ENCODE measurements around the gene CTPS1.

CTPS1 gene

DNA sequence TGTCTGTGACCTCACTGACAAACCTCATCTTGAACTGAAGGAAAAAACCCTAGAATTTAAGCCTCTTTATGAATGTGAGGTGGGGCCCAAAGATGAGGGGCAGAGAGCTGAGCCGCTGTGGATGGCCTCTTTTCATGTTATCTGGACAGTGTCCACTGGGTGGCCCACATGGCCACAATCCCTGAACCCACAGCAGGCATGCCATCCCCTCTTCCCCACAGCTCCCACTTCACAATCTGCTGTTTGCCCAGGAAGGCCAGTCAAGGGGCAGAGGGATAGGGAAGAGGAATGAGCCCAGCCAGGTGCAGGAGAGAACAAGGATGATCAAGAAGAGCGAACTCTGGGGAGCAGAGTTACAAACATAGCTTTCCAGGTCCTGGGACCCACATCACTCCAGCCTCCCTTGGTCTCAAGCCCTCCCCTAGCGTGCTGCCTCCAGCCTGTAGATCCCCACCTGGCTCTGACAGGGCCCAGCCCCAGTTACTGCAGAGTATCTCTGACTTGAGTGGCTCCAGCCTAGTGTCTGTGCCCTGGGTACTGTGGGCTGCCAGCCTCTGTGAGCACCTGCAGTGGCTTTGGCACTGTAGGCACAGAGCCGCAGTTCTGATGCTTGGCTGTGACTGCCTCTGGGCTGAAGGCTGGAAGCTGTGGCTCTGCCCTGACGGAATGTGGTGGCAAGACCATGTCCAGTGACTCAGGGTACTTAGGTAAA lies 43.9 kb downstream of the CTPS1 start:
- DNase-seq (ENCODE audit: low spot score): no peak

DNA sequence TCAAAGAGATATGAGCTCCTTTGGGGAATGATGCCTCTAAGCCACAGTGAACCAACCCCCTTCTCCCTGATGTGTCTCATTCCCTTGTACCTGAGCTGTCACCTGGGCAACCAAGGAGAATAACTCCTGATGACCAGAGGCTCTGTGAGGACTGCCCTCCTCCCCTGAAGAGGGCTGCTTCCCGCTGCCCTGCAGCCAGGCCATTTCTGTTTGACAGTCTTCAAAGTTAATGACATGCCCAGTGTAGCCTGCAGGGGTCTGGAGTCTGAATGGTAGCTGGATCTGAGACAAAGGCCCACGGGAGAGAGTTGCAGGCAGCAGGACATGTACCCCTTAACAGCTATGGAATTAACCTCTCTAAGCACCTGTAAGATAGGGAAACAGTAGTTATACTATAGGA lies 45.5 kb downstream of the CTPS1 start:
- no peak for DNase-seq (ENCODE audit: low spot score)

DNA sequence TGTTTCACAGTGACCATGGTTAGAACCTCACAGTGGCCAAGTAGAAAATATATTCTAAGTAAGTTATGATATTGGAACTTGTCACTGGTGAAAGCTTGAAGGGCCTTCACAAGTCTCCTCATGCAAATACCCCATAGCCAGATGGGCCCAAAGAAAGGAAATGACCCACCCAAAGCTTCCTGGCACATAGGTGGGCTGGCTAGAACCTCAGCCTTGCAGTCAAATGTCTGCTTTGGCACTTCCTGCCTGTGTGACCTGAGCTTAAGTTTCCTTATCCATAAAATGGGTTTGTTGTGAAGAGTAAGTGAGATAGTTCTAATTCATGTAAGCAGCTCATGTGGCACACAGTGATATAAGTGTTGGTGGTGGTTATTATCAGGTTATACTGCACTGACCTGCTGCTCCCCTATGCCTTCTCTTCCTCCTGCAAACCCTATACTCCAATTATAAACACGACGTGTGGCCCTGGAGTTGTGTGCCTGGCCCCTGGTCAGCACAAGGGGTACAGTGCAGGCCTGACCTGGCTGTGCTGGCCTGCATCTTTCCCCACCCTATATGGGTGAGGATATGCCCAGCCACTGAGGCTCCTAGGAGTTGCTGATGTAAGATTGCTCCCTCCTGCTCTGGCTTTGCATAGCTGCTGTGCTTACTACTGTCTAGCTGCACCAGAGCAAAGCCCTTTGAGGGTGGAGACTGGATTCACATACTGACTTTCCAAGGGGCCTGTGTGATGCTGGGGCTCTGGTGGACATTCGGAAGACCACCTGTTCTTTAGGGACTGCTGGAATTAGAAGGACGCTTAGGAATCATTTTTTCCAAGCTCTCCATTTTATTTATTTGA lies 46.7 kb downstream of the CTPS1 start:
- DNase-seq (ENCODE audit: low spot score): no peak

DNA sequence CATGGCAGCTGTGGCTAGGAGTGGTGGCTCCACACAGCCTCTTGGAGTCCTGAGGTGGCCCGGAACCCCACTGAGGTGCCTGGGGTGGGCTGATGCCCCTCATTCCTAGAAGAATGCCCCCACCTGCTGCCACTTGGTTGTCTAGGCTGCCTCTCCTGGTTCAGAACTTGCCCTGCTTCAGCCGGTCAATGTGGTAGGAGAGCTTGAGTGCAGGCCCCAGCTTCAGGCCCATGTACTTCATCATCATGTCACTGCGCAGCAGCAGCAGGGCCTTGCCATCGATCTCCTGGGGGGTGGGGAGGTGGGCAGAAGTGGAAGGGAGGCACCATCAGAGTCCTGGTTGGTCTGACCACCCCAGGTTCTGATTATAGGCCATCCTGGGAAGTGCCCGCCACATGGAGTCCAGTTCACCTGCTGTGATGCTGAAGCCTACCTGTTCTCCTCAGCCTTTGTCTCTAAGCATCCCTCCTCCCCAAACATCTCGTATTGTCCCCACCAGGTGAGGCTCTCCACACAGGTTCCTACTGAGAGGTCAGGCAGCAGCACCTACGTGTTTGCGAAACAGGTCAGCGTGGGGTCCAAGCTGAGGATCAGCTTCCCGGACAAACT lies 48.6 kb downstream of the CTPS1 start:
- DNase-seq (ENCODE audit: low spot score): no peak

DNA sequence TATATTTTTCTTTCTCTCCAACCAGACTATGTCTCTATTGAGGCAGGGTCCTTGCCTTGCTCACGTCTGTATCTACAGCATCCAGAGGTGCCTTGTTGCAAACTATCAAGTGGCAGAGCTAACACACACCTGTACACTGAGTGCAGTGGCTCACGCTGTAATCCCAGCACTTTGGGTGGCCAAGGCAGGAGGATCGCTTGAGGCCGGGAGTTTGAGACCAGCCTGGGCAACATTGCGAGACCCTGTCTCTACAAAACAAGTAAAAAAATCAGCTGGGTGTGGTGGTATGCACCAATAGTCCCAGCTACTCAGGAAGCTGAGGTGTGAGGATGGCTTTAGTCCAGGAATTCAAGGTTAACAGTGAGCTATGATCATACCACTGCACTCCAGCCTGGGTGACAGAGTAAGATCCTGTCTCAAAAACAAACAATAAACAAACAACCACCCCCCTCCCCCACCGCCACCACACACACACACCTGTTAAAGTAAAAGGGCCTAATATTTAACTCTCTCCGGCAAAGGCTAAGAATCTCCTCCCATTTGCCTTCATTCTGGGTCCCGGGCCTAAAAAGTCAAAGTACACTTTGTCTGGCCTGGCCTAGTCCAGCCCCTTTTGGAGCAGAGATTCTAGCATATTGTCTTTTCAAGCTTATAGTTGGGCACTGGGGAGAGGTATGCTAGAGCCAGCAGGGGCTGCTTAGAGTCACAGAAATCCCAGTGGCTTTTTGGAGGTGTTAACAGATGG lies 51.5 kb downstream of the CTPS1 start:
- DNase-seq (ENCODE audit: low spot score): no peak

DNA sequence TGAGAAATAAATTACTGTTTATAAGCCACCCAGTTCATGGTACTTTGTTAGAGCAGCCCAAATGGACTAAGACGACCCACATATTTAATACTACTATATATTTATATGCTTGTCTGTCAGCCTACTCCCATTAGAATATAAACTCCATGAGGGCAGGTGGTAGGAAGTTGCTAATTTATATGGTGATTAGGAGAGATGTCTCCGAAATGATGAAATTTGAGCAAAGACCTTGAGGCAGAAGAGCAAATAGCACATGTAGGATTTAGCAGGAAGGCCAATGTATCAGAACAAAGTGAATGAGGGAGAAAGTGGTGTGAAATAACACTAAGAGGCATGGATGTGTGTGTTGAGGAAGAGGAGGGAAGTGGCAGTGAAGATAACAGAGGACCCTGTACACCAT lies 52.7 kb downstream of the CTPS1 start:
- no peak for DNase-seq (ENCODE audit: low spot score)

DNA sequence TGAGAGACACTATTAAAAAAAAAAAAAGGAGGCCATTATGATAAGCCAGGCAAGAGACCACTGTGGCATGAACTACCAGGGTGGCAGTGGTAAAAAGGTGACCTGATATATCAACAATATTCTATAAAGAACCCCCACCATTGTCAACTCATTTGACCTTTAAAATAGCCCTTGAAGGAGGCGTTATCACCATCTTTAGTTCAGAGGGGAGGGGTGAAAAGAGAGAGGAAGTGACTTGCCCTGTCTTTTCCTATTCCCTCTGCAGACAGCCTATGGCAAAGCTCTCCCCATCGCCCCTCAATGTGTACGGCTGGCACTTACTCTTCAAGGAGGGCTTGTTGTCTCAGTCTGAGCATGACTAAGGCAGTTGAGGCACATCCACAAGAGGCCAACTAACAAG lies 53.8 kb downstream of the CTPS1 start:
- DNase-seq (ENCODE audit: low spot score): no peak

DNA sequence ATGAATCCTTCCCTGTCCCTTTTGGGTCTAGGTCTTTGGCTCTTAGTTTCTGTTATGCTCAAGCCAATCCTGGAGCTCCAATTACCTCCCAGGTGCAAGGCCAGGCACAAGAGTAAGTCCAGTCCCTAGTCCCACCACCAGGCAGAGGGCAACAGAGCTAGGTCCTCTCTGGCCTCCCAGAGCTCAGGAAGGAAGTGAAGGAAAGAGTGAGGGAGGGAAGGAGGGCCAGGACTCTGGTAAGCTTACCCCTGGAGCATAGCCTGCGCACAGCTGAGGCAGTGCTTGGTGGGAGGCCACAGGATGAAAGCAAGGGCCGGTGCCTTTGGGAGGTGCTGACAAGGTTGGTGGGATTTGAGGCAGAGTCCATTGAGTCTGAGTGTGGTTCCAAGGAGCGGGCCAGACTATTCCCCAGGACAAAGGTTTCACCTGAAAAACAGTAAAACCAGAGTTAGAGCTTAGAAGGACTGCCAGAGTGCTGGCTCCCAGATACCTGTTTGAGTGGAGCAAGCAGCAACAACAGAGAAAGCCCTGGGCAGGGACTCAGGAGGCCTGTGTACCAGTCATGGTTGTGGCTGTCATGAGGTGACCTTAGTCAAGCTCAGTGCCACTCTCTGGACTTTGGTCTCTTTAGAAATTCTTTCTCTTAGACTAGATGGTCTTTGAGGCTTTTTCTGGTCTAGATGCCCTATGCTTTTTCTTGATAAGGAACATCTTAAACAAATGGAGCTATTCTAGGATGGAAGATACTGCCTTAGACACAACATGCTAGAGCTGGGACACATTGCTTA lies 57.8 kb downstream of the CTPS1 start:
- DNase-seq (ENCODE audit: low spot score): no peak

DNA sequence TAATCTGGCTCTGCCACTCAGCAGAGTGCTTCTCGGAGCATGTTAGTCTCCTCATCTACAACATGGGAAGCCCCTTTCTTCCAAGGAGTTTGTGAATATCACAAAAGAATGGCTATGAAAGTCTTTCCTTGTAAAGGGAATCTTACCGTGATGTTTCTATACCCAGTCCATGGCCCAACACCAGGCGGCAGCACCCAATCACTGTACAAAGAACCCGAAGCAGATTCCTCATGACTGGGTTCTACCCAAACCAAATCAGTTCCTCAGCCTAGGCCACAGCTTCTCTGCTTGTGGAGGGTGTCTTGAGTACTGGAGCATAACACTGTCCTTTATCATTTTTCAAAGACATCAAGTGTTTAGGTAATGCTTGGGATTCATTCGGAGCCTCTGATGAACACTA lies 58.6 kb downstream of the CTPS1 start:
- DNase-seq (ENCODE audit: low spot score): no peak

DNA sequence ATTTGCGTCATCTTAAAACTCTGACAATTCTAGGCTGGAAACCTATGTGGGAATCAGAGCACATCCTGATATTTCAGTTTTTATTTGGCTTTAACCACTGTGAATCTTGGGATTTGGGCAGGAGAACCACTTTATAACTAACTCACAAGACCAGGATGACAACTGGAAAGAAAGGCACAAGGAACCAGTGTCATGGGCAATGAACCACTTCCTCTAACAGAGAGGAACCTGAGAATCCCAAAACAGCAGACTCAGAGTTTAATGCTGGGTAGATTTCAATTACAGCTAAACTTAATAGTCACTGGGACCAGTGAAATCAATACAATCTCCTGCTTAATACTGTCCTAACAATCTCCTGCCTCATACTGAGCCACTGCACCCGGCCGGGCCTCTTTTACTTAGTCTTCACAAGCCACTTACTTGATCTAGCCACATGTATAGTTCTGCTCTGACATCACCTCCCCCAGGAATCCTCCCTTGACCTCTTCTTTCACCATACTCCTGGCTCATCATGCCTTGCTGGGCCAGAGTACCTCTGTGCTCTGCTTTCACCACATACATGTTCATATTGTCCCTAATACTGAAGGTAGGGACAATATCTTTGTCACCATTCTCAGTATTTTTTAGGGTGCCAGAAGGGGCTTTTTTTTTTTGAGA lies 62.2 kb downstream of the CTPS1 start:
- no peak for DNase-seq (ENCODE audit: low spot score)

DNA sequence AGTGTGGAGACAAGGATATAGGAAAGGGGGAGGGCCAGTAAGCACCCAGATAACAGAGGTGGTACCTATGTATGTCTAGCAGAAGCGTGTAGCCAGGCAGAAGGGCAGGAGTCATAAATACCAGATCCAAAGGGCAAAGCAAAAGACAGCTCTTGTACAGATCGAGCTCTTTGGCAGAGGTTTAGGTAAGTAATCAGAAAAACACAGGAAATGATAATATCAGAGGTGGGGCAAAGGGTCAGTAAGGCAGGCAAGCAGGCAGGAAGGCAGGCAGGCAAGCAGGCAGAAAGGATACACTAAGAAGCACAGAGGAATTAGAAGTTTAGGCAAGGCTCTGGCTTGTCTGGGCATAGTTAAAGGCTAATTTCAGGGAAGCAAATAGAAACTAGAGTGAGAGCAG lies 64.7 kb downstream of the CTPS1 start:
- no peak for DNase-seq (ENCODE audit: low spot score)

DNA sequence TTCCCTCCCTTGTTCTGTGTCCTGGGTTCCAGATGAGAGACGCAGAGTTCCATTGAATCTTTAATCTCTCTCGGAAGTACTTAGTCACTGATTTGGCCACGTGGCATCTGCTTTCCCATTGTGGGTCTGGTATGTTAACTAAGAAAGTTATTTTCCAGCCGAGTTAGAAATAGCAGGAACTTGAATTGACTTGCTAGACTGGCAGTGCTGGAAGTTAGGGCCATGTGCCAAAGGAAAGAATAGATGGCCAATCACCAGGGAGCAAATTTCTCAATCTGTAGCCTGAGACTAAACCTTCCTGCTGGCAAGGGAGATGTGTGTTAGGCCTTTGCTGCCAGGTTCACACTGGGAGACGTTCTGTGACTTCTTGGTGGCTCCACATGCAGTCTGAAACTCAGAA lies 66.2 kb downstream of the CTPS1 start:
- DNase-seq (ENCODE audit: low spot score): no peak

DNA sequence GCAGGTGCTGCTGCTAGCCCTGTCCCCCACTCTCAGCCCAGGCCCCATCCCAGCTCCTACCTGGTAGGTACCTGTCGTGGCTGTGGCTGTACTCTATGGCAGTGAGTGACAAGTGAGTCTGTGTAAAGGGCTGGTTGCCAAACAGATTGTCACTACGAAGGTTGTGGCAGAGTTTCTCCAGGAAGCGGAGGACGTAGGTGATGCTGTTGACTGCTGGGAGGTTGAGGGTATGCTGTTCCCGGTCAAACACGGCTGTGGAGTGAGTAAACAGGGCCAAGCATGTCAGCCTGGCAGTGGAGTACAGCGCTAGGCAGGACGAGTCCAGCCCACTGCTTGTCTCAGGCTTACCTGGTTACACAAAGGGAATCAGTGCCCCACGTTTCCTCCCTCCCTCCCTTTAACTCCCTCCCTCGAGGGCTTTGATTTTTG lies 66.9 kb downstream of the CTPS1 start:
- no peak for DNase-seq (ENCODE audit: low spot score)

DNA sequence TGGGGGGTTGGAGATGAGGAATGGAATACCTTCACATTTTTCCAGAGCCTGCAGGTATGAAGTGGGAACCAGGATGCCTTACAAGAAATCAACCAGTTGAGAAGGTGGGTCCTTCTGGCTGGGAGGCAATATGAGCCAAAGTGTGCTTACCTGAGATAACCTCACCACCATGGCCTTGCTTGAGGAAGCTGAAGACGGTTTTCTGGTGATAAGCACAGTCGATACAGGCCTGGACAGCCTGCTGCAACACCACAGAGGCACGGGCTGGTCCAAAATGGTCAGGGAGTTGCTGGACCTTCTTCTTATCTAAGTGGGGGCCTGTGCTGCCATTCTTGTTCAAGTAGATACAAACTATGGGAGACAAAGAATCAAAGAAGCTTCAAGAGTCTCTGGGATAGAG lies 69.0 kb downstream of the CTPS1 start:
- no peak for DNase-seq (ENCODE audit: low spot score)

DNA sequence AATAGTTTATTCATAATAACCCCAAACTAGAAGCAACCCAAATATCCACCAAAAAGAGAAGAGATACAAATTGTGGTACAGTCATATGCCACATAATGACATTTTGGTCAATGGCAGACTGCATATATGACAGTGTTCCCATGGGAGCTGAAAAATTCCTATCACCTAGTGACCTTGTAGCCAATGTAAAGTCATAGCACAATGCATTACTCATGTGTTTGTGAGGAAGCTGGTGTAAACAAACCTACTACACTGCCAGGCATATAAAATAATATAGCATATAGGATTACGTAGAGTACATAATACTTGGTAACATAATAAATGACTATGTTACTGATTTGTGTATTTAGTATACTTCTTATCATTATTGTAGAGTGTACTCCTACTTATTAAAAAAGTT lies 71.5 kb downstream of the CTPS1 start:
- DNase-seq (ENCODE audit: low spot score): no peak

DNA sequence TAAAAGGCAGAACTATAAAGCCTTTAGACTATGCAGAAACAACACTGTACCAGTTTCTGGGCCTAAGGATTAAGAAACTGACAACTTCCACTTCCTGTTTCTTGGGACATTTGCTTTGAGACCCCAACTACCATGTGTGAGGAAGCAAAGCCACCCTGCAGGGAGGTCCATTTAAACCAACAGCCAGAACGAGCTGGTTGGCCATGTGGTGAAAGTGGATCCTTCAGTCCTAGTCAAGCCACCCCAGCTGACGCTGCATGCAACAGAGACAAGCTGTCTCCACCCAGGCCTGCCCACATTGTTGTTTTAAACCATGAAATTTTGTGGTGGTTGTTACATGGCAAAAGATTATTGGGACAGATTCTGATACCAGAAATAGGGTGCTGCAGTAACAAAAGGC lies 73.8 kb downstream of the CTPS1 start:
- no peak for DNase-seq (ENCODE audit: low spot score)

DNA sequence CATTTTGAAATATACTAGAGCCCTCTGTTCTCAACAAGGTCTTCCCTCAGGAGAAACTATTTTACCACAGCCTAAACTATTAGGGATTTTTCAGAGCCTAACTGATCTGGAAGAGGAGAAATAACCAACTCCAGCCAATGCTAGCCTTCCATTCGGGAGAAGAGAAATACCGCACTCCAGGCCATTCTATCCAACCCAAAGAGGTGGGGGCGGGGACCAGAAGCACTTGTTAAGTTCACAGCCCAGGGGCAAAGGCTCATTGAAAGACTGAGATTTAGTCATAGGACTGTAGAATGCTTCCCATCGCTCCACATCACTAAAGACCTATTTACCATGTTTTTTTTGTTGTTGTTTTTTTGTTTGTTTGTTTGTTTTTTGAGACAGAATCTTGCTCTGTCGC lies 77.4 kb downstream of the CTPS1 start:
- no peak for DNase-seq (ENCODE audit: low spot score)
